ENCODE measurements around the gene POLD4.

POLD4 gene

GRCh38 chr11:67387518-67387917 lies 34.2 kb upstream of the POLD4 start:
- no peak for DNase-seq

- DNase-seq: no peak
Measured at GRCh38 chr11:67387069-67387468, 33.7 kb upstream of the POLD4 start.

GRCh38 chr11:67384851-67385366 lies 31.6 kb upstream of the POLD4 start:
- DNase-seq: no peak

GRCh38 chr11:67382276-67383136 lies 29.2 kb upstream of the POLD4 start:
- no peak for DNase-seq

GRCh38 chr11:67381244-67381972 lies 28.1 kb upstream of the POLD4 start:
- DNase-seq: no peak

GRCh38 chr11:67379061-67380058 lies 26.0 kb upstream of the POLD4 start:
- no peak for DNase-seq

GRCh38 chr11:67378544-67378943 lies 25.2 kb upstream of the POLD4 start:
- DNase-seq: no peak

- no peak for DNase-seq
Measured at GRCh38 chr11:67376873-67377808, 23.8 kb upstream of the POLD4 start.

- DNase-seq: no peak
Measured at GRCh38 chr11:67376063-67376820, 22.9 kb upstream of the POLD4 start.

- DNase-seq: no peak
Measured at GRCh38 chr11:67375320-67376055, 22.1 kb upstream of the POLD4 start.

GRCh38 chr11:67374571-67375281 lies 21.4 kb upstream of the POLD4 start:
- no peak for DNase-seq

- DNase-seq: no peak
Measured at GRCh38 chr11:67373648-67374570, 20.6 kb upstream of the POLD4 start.

- DNase-seq: no peak
Measured at GRCh38 chr11:67372993-67373647, 19.8 kb upstream of the POLD4 start, which contains the start of gene CLCF1. Gene CLCF1 (minus strand): TSS chr11:67373598. CDS start chr11:67373539, 59 bp downstream.

- no peak for DNase-seq
Measured at GRCh38 chr11:67372321-67372992, 19.1 kb upstream of the POLD4 start.

- no peak for DNase-seq
Measured at GRCh38 chr11:67371911-67372320, 18.6 kb upstream of the POLD4 start.

- no peak for DNase-seq
Measured at GRCh38 chr11:67371189-67371910, 18.0 kb upstream of the POLD4 start.

All from NCI-H1417 treated with DMSO at 0.1 percent for 48 hours (cell line).